Esophagus squamous epithelium (tissue), 4 donors: ENCODE measurements around the gene RBM19.

Experiments
- CTCF ChIP-seq, 6 experiments: fragments of 450-650 bp in 4 of 6; fragments of 200-600 bp in 2 of 6; sonication (generic) in 2 of 6; IDR thresholded peaks; one replicate each; pipeline ENCODE4 v1.5.1; 2016 to 2019; ENCODE audit warnings: antibody characterized with exemption in 6 of 6, mild to moderate bottlenecking in 4 of 6, moderate library complexity in 4 of 6
- POLR2A ChIP-seq, 4 donors: fragments of 450-650 bp; IDR thresholded peaks; one replicate each; pipeline ENCODE4 v1.6.1; 2017; ENCODE audit warnings: antibody characterized with exemption in 4 of 4, mild to moderate bottlenecking in 4 of 4, moderate library complexity in 3 of 4

GRCh38 chr12:113942209-113942608 is 23.9 kb downstream of the RBM19 start:
- TF ChIP-seq POLR2A (IDR thresholded peaks at IDR 0.05): no peak
- TF ChIP-seq CTCF (IDR thresholded peaks at IDR 0.05): no peak
